ENCODE measurements around the gene CCDC6.
"Not testable (repeated sequence)": the region's sequence is repeated elsewhere in the genome, so short reads cannot be mapped to it uniquely, and the experiment has no call there.

Gene CCDC6

GRCh38 chr10:59754951-59755350 lies 151.4 kb downstream of the CCDC6 start:
- Histone ChIP-seq H3K27ac (no peak overlapping the region), H3K4me3 (no peak overlapping the region)
- TF ChIP-seq CTCF (IDR thresholded peaks at IDR 0.05) = no peak
- no peak for DNase-seq (ENCODE audit: low spot score)

GRCh38 chr10:59753267-59753666 lies 153.1 kb downstream of the CCDC6 start, which contains the start of gene MRLN:
MRLN (minus strand) TSS chr10:59753455.
- no peak for DNase-seq (ENCODE audit: low spot score)
- Histone ChIP-seq H3K27ac (no peak within 1 kb of the TSS), H3K4me3 (no peak within 1 kb of the TSS)
- TF ChIP-seq CTCF (IDR thresholded peaks at IDR 0.05) = no peak

- TF ChIP-seq CTCF (IDR thresholded peaks at IDR 0.05) = no peak
- H3K4me3 ChIP-seq = no peak overlapping the region
- no peak overlapping the region for H3K27ac ChIP-seq
- no peak for DNase-seq (ENCODE audit: low spot score)
Measured at GRCh38 chr10:59752278-59752940, 153.9 kb downstream of the CCDC6 start.

- TF ChIP-seq CTCF (IDR thresholded peaks at IDR 0.05) = no peak
- H3K4me3 ChIP-seq = no peak overlapping the region
- no peak overlapping the region for H3K27ac ChIP-seq
- no peak for DNase-seq (ENCODE audit: low spot score)
Measured at GRCh38 chr10:59750155-59750945, 156.0 kb downstream of the CCDC6 start.

GRCh38 chr10:59748834-59749233 lies 157.5 kb downstream of the CCDC6 start:
- H3K27ac ChIP-seq = no peak overlapping the region
- DNase-seq (ENCODE audit: low spot score) = no peak
- no peak overlapping the region for H3K4me3 ChIP-seq
- TF ChIP-seq CTCF (IDR thresholded peaks at IDR 0.05) = no peak

- no peak for TF ChIP-seq CTCF (IDR thresholded peaks at IDR 0.05)
- no peak overlapping the region for H3K27ac ChIP-seq
- no peak for DNase-seq (ENCODE audit: low spot score)
- no peak overlapping the region for H3K4me3 ChIP-seq
Measured at GRCh38 chr10:59745163-59745650, 161.1 kb downstream of the CCDC6 start.

- not testable (repeated sequence) for H3K27ac ChIP-seq; DNase-seq (ENCODE audit: low spot score)
Measured at GRCh38 chr10:59744762-59745161, 161.6 kb downstream of the CCDC6 start.

GRCh38 chr10:59744156-59744555 lies 162.2 kb downstream of the CCDC6 start:
- H3K4me3 ChIP-seq; DNase-seq (ENCODE audit: low spot score); H3K27ac ChIP-seq: not testable (repeated sequence)

More at GRCh38 chr10:59744762-59745161, 161.6 kb downstream of the CCDC6 start:
- not testable (repeated sequence) for H3K4me3 ChIP-seq

All from coronary artery (tissue), 2 donors.